Small intestine (tissue), 4 donors: ENCODE results near the gene GCA. TPM values are rescaled to one million over a fixed set of nuclear protein-coding genes. Genes with fewer than 3 reads are reported as not detected.

Source experiments
- polyA plus RNA-seq, 4 donors: library from polyadenylated mRNA; stranded (reverse) in 3 of 4; unstranded in 1 of 4; fragments of 200-250 nt in 3 of 4; fragments of 120-200 nt in 1 of 4; gene quantifications; one replicate each; pipeline versions ENCODE4 v1.2.1 to v1.2.3, GENCODE V29; 2013
- donor health status: healthy with polysubstance abuse.
- donor health status: Bipolar disorder and iron deficiency.
- donor health status: healthy.

Gene GCA
- polyA plus RNA-seq, 4 donors, result 16.1 to 36.9 (median 24.1) TPM

Other genes with a start within 250 kb of the GCA start
- gene GCG, start 191.9 kb upstream of the GCA start, polyA plus RNA-seq, result 100 to 1,000 TPM in 1 of 4 donors, 10 to 100 TPM in 2, 1 to 10 TPM in 1; 4.1 to 236 (median 14.1) TPM
- gene FAP, start 100.7 kb upstream of the GCA start, polyA plus RNA-seq, result 1 to 10 TPM in 1 of 4 donors, under 1 TPM in 1, not detected in 2; 0.78 to 2.3 TPM
- 10 to 100 TPM; 11.9 to 20.8 (median 18.6) TPM for gene IFIH1, start 25.4 kb upstream of the GCA start, polyA plus RNA-seq